ENCODE results near the gene NTHL1.

DNA sequence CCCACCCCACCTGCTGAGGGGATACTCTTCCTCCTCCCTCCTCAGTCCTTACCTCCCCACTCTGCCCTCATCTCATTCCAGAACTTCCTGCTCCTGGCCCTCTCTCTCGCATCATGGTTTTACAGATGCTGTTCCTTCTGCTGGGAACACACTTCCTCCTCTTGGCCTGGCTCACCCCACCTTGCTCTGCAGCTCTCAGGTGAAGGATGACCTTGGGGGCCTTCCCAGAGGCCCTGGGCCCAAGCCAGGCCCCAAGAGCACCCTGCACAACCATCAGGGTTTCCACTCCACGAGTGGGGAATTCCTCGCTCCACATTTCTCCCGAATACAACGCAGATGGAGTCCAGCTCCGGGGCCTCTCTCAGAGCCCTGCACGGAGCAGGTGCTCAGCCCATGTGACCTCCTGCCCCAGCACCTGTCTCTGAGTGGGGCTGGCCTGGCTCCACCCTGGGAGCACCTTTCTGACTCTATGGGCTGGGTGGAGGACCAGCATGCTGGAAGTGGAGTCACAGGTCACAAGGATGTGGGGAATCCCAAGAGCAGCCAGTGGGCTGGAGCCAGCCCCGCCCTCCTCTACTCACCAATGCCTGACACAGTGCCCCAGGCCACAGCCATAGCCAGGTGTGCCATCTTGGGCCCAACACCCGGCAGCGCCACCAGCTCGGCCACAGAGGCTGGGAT, 4.5 kb downstream of the NTHL1 start:
- TF ChIP-seq HOXC10 (CRISPR knock-in tag; IDR thresholded peaks at IDR 0.05) (no peak), ZBTB20 (tag by site-specific recombination; IDR thresholded peaks at IDR 0.05) (no peak), ZFHX2 (tag by site-specific recombination; conservative IDR thresholded peaks at IDR 0.05) (no peak), ZNF785 (tag by site-specific recombination; IDR thresholded peaks at IDR 0.05) (no peak)
- TF ChIP-seq, protein P1, sequence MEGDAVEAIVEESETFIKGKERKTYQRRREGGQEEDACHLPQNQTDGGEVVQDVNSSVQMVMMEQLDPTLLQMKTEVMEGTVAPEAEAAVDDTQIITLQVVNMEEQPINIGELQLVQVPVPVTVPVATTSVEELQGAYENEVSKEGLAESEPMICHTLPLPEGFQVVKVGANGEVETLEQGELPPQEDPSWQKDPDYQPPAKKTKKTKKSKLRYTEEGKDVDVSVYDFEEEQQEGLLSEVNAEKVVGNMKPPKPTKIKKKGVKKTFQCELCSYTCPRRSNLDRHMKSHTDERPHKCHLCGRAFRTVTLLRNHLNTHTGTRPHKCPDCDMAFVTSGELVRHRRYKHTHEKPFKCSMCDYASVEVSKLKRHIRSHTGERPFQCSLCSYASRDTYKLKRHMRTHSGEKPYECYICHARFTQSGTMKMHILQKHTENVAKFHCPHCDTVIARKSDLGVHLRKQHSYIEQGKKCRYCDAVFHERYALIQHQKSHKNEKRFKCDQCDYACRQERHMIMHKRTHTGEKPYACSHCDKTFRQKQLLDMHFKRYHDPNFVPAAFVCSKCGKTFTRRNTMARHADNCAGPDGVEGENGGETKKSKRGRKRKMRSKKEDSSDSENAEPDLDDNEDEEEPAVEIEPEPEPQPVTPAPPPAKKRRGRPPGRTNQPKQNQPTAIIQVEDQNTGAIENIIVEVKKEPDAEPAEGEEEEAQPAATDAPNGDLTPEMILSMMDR (tag by site-specific recombination; IDR thresholded peaks at IDR 0.05), result no peak
